ENCODE results near the gene BCKDHA.

- TF ChIP-seq, protein P1, sequence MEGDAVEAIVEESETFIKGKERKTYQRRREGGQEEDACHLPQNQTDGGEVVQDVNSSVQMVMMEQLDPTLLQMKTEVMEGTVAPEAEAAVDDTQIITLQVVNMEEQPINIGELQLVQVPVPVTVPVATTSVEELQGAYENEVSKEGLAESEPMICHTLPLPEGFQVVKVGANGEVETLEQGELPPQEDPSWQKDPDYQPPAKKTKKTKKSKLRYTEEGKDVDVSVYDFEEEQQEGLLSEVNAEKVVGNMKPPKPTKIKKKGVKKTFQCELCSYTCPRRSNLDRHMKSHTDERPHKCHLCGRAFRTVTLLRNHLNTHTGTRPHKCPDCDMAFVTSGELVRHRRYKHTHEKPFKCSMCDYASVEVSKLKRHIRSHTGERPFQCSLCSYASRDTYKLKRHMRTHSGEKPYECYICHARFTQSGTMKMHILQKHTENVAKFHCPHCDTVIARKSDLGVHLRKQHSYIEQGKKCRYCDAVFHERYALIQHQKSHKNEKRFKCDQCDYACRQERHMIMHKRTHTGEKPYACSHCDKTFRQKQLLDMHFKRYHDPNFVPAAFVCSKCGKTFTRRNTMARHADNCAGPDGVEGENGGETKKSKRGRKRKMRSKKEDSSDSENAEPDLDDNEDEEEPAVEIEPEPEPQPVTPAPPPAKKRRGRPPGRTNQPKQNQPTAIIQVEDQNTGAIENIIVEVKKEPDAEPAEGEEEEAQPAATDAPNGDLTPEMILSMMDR (conservative IDR thresholded peaks at IDR 0.05 in 1 of 2, IDR thresholded peaks at IDR 0.05 in 1 of 2; ENCODE audit: low read depth in 1 of 2, low read length in 2 of 2): no peak
- no peak for TF ChIP-seq EZH2 (IDR thresholded peaks at IDR 0.05; ENCODE audit: low read length, missing control alignments)
Measured at GRCh38 chr19:41376998-41377365, 20.6 kb upstream of the BCKDHA start.
